C4-2B (cell line): ENCODE data around the gene DLG2.

Experiments used
- H3K27ac ChIP-seq: fragments of 450-650 bp; 2 replicates; pipeline ENCODE4 v1.5.1; 2017
- ZFX ChIP-seq: fragments of 450-650 bp; IDR thresholded peaks from 2 replicates; pipeline ENCODE4 v1.6.1; 2017
- TF ChIP-seq, protein P1 (sequence below): fragments of 450-650 bp; conservative IDR thresholded peaks from 2 replicates; pipeline ENCODE4 v1.5.1; 2017; ENCODE audit warnings: mild to moderate bottlenecking

Gene DLG2

DNA sequence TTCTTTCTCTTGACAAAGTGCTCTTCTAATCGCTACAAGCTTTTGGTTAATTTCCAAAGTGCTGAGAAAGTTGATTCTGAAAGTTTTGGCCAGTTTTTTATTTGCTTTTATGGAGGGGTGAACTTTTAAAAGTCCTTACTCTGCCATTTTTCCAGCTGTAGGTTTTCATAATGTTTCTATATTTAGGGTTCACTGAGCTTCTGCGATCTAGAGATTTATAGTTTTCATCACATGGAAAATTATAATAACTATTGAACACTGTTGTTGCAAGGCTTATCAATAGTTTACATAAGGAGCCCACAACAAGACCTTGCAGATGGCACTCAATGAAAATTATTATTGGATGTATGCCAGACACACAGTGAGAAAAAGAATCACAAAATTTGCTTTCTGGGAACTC lies 55.1 kb downstream of the DLG2 start:
- TF ChIP-seq ZFX, result no peak
- TF ChIP-seq, protein P1, sequence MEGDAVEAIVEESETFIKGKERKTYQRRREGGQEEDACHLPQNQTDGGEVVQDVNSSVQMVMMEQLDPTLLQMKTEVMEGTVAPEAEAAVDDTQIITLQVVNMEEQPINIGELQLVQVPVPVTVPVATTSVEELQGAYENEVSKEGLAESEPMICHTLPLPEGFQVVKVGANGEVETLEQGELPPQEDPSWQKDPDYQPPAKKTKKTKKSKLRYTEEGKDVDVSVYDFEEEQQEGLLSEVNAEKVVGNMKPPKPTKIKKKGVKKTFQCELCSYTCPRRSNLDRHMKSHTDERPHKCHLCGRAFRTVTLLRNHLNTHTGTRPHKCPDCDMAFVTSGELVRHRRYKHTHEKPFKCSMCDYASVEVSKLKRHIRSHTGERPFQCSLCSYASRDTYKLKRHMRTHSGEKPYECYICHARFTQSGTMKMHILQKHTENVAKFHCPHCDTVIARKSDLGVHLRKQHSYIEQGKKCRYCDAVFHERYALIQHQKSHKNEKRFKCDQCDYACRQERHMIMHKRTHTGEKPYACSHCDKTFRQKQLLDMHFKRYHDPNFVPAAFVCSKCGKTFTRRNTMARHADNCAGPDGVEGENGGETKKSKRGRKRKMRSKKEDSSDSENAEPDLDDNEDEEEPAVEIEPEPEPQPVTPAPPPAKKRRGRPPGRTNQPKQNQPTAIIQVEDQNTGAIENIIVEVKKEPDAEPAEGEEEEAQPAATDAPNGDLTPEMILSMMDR, result no peak

DNA sequence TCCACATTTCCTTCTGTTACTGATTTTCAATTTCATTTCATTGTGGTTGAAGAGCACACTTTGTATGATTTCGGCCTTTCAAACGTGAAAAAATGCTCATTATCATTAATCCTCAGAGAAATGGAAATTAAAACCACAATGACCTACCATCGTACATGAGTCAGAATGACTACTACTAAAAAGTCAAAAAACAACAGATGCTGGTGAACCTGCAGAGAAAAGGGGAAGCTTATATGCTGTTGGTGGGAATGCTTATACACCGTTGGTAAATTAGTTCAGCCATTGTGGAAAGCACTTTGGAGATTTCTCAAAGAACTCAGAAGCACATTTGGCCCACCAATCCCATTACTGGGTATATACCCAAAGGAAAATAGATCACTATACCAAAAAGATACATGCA lies 57.6 kb downstream of the DLG2 start:
- H3K27ac ChIP-seq, result no peak overlapping the region
- no peak for TF ChIP-seq ZFX
- TF ChIP-seq, protein P1, result no peak

More for the DNA sequence above, 55.1 kb downstream of the DLG2 start:
- H3K27ac ChIP-seq, result no peak overlapping the region

DNA sequence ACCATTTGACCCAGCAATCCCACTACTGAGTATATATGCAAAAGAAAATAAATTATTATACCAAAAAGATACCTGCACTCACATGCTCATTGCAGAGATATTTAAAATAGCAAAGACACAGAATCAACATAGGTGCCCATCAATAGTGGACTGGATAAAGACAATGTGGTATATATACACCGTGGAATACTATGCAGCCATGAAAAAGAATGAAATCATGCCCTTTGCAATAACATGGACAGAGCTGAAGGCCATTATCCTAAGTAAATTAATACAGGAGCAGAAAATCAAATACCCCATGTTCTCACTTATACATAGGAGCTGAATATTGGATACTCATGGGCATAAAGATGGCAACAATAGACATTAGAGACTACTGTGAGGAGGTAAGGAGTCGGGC lies 68.7 kb downstream of the DLG2 start:
- TF ChIP-seq, protein P1, result no peak
- no peak for TF ChIP-seq ZFX
- H3K27ac ChIP-seq, result no peak overlapping the region

DNA sequence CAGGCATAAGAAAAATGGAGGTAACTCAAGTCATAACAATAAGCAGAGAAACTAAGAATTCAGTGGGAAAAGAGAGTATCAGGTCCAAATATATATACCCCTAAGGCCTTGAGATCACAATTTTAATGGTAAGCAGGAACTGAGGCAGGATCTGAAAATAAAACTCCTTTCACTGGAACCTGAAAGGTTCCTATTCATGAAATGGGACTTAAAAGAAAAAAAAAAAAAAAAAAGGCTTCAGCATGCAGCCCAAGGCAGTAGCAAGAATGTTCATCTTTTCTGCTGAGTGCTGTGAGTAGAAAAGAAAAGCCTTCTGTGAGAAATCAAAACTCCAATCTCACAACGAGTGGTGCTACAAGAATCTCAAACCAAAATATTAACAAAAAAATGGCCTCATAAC lies 75.3 kb downstream of the DLG2 start:
- no peak for TF ChIP-seq ZFX
- TF ChIP-seq, protein P1, result no peak

DNA sequence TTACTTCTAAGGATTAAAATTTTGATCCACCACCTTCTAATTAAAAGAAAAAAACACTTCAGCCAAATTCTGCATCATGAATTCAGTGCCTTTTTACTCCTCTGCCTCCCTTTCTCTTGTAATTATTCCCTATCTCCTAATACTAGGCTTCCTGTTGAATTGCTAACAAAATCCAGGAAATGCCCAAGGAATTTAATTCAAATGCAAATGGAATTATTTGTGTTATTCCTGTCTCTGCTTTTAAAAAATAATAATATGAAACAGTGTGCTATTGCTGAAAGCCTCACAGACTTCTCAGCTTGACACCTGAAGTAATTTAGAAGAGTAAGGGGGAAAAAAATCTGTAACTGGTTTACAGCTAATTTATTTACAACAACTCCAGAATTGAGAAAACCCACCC lies 85.5 kb downstream of the DLG2 start:
- TF ChIP-seq ZFX, result no peak
- TF ChIP-seq, protein P1, result no peak
- H3K27ac ChIP-seq, result no peak overlapping the region

More for the DNA sequence above, 75.3 kb downstream of the DLG2 start:
- no peak overlapping the region for H3K27ac ChIP-seq

DNA sequence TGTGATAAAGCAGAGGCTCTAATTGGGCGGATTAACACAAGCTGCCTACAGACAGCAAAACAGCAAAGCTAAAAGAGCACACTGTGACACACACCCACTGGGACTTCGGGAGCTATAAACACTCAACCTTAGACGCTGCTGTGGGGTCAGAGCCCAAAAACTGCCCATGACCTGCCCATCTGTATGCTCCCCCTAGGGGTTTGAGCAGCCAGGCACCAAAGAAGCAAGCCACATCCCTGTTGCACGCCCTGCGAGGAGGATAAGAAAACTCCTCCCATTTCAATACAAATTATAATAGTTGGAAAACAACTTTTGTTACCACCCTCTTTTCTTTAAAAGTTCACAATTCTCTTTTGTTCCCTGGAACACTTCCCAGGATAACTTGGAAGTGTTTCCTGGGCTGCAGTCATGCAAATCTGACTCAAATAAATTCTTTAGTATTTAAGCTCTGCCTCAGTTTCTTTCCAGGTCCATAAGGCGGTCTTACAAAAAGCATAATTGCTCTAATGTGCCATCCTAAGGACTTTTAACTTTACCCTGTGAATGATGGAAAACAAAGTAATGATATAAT lies 86.4 kb downstream of the DLG2 start:
- TF ChIP-seq ZFX, result no peak
- TF ChIP-seq, protein P1, result peak; percentile 2; the same call in 1 of the 2 replicates
- no peak overlapping the region for H3K27ac ChIP-seq

DNA sequence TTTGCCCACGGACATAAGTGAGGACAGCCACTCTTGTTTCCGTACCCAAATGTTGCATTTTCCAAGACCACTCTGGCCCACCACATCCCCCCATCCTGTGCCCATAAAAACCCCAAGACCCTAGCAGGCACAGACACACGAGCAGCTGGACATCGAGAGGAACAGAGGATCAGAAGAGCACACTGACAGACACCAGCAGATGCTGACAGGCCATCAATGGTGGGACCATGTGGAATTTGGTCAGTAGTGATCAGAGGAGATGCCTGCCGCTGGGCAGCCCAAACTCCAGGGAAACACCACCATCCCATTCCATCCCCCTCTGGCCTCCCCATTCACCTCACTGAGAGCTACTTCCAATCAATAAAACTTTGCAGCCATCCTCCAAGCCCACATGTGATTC lies 87.0 kb downstream of the DLG2 start:
- H3K27ac ChIP-seq, result no peak overlapping the region
- TF ChIP-seq ZFX, result no peak

DNA sequence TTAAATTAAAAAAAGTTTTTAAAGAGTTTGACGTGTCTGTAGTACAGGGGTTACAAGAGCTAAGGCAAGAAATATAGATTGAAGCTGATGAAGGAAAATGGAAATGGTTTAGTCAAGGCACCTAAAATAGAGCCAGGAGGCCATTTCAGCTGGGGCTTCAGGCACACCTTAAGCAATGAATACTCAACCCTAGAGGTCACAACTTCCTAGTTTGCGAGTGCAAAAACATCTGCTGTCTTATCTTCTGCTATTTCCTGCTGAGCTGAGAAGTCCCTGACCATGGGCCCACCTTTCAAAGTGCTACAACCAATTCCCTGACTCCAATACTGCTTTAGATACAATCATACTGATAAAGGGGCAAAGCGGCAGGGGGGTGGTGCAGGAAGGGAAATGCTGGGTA lies 87.4 kb downstream of the DLG2 start:
- TF ChIP-seq, protein P1, result no peak
- TF ChIP-seq ZFX, result no peak
- H3K27ac ChIP-seq, result no peak overlapping the region
